SU-DHL-6 (cell line): ENCODE data around the gene CGN.

Experiments
- EZH2phosphoT487 ChIP-seq: fragments of 200-600 bp; sonication (generic), shearing (Covaris generic); conservative IDR thresholded peaks from 2 replicates; pipeline ENCODE4 v1.6.1; 2018; ENCODE audit warnings: mild to moderate bottlenecking, antibody characterized with exemption, low read length, moderate library complexity, mixed read lengths
- TF ChIP-seq, protein P1 (sequence below): fragments of 200-600 bp; sonication (generic); IDR thresholded peaks from one replicate; pipeline ENCODE4 v1.5.1; 2017; ENCODE audit warnings: antibody characterized with exemption, mild to moderate bottlenecking, low read length, moderate library complexity; ENCODE audit not compliant: insufficient read depth, poor library complexity, severe bottlenecking

- no peak for TF ChIP-seq EZH2phosphoT487
- TF ChIP-seq, protein P1, sequence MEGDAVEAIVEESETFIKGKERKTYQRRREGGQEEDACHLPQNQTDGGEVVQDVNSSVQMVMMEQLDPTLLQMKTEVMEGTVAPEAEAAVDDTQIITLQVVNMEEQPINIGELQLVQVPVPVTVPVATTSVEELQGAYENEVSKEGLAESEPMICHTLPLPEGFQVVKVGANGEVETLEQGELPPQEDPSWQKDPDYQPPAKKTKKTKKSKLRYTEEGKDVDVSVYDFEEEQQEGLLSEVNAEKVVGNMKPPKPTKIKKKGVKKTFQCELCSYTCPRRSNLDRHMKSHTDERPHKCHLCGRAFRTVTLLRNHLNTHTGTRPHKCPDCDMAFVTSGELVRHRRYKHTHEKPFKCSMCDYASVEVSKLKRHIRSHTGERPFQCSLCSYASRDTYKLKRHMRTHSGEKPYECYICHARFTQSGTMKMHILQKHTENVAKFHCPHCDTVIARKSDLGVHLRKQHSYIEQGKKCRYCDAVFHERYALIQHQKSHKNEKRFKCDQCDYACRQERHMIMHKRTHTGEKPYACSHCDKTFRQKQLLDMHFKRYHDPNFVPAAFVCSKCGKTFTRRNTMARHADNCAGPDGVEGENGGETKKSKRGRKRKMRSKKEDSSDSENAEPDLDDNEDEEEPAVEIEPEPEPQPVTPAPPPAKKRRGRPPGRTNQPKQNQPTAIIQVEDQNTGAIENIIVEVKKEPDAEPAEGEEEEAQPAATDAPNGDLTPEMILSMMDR: no peak
Measured at GRCh38 chr1:151502035-151502700, 9.0 kb upstream of the CGN start.
